Endodermal cell (in vitro differentiated cells): ENCODE data around the gene EHD4. TPM values are rescaled to one million over a fixed set of nuclear protein-coding genes. Genes with fewer than 3 reads are reported as not detected.

Experiments
- DNase-seq: peaks from one replicate; pipeline ENCODE4 v3.0.0-alpha.2; 2017
- H3K27ac ChIP-seq: 2 replicates; pipeline ENCODE4 v1.5.1; 2013; ENCODE audit warnings: mild to moderate bottlenecking, low read depth, low read length, moderate library complexity
- H3K27me3 ChIP-seq: 2 replicates; pipeline ENCODE4 v1.6.1; 2013; ENCODE audit warnings: mild to moderate bottlenecking, low read length, moderate library complexity; ENCODE audit not compliant: insufficient read depth, control insufficient read depth, poor library complexity, severe bottlenecking
- H3K36me3 ChIP-seq: 2 replicates; pipeline ENCODE4 v1.7.0; 2013; ENCODE audit warnings: mild to moderate bottlenecking, low read length, moderate library complexity; ENCODE audit not compliant: control insufficient read depth, insufficient read depth
- H3K4me1 ChIP-seq: one replicate; pipeline ENCODE4 v1.7.0; 2013; ENCODE audit warnings: low read length; ENCODE audit not compliant: control insufficient read depth, insufficient read depth
- H3K4me3 ChIP-seq: 2 replicates; pipeline ENCODE4 v1.5.1; 2013; ENCODE audit warnings: mild to moderate bottlenecking, low read length, moderate library complexity
- H3K9ac ChIP-seq: 2 replicates; pipeline ENCODE4 v1.6.1; 2013; ENCODE audit warnings: mild to moderate bottlenecking, low read length, moderate library complexity; ENCODE audit not compliant: poor library complexity, severe bottlenecking; ENCODE audit errors: extremely low read depth
- H3K9me3 ChIP-seq: 2 replicates; pipeline ENCODE4 v1.6.1; 2013; ENCODE audit warnings: mild to moderate bottlenecking, low read length, moderate library complexity; ENCODE audit not compliant: control insufficient read depth
- H3K27ac Mint-ChIP-seq: 2 replicates; pipeline ENCODE4 v1.8.0; 2020; ENCODE audit warnings: mixed read lengths
- H3K27me3 Mint-ChIP-seq: 2 replicates; pipeline ENCODE4 v1.8.0; 2021; ENCODE audit warnings: mild to moderate bottlenecking, mixed read lengths; ENCODE audit not compliant: insufficient read depth
- H3K36me3 Mint-ChIP-seq: 2 replicates; pipeline ENCODE4 v1.8.0; 2020; ENCODE audit warnings: low read depth, mixed read lengths
- H3K4me1 Mint-ChIP-seq: 2 replicates; pipeline ENCODE4 v1.8.0; 2020; ENCODE audit warnings: mixed read lengths
- H3K4me3 Mint-ChIP-seq: 2 replicates; pipeline ENCODE4 v1.8.0; 2020; ENCODE audit warnings: mild to moderate bottlenecking, moderate library complexity, mixed read lengths
- H3K9me3 Mint-ChIP-seq: 2 replicates; pipeline ENCODE4 v1.8.0; 2020; ENCODE audit warnings: mild to moderate bottlenecking, mixed read lengths
- WGBS, 2 experiments: methylation state at CpG; one replicate each; pipeline versions ENCODE4 v1.1.5 to v1.1.7; 2013; ENCODE audit warnings: missing lambda C conversion rate in 2 of 2, mixed read lengths in 1 of 2; ENCODE audit not compliant: insufficient coverage in 1 of 2, insufficient read length in 1 of 2; 5-methylcytosine and 5-hydroxymethylcytosine counted together
- total RNA-seq, 2 donors: library from RNA; stranded (reverse); fragmentation: NEBNext Ultra II Directional in 1 of 2; extraction: Animal tissue kit (Norgen Biotek cat#: 25700) in 1 of 2; gene quantifications; 2 replicates in 1 of 2; 3 replicates in 1 of 2; pipeline ENCODE4 v1.2.1, GENCODE V29; 2021
- TF ChIP-seq, protein P1 (sequence below): fragments of 200-600 bp; sonication (generic); conservative IDR thresholded peaks from 2 replicates; pipeline ENCODE4 v1.5.0; 2021; ENCODE audit warnings: antibody characterized with exemption, mild to moderate bottlenecking

Gene EHD4
- total RNA-seq, 2 donors from 2014 or later, result 16.9 to 17.3 TPM

DNA sequence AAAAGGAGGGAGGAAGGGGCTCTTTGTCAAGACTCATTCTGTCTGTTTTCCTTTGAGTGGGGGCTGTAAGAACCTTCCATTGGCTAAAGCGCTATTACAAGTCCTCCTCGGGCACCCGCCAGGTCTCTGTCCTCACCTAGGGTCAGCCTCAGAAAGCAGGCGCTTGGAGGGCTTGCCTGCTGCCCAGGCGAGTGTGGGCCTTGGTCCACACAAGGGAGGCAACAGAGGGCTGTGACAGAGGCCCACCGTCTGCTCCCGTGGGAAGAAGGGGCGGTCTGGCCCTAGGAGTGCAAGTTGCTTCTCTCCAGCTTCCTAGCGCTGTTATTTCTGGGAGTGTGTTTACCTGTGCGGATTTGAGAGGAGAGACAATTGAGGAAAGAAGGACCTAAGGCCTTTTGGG, 24.0 kb upstream of the EHD4 start:
- Mint-ChIP-seq H3K27ac (no peak overlapping the region), H3K4me3 (no peak overlapping the region)
- WGBS, 2 experiments, result 92 to 96% methylated on average over 8 to 10 of the region's 10 CpGs

DNA sequence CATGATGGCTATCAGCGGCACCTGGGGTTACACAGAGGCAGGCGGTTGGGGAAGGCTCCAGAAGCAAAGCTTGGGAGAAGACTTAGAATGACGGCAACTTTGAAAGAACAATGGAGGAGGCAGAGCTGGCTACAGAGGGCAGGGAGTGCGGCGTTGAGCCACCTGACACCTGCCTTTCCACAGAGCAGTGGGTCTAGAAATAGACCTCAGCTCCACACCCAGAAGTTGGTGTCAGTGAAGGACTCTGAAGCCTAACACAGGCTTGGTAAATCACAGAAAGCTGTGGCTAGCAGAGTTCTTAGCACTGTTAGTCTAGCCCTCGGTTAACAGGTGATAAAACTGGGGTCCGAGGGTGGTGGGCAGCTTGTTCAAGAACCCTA, 23.1 kb upstream of the EHD4 start:
- Histone ChIP-seq H3K4me1 (peaks cover 7% of the 10 kb centered on the region), H3K4me3 (no peak overlapping the region), H3K9me3 (no peaks in the 10 kb centered on the region), H3K27me3 (no peaks in the 10 kb centered on the region), H3K27ac (no peak overlapping the region), H3K9ac (no peak overlapping the region), H3K36me3 (no peaks in the 10 kb centered on the region)
- Mint-ChIP-seq H3K4me3 (no peak overlapping the region), H3K4me1 (peaks cover 10% of the 10 kb centered on the region), H3K27me3 (no peaks in the 10 kb centered on the region), H3K27ac (no peak overlapping the region), H3K9me3 (no peaks in the 10 kb centered on the region), H3K36me3 (no peaks in the 10 kb centered on the region)
- DNase-seq, result no peak
- TF ChIP-seq, protein P1, sequence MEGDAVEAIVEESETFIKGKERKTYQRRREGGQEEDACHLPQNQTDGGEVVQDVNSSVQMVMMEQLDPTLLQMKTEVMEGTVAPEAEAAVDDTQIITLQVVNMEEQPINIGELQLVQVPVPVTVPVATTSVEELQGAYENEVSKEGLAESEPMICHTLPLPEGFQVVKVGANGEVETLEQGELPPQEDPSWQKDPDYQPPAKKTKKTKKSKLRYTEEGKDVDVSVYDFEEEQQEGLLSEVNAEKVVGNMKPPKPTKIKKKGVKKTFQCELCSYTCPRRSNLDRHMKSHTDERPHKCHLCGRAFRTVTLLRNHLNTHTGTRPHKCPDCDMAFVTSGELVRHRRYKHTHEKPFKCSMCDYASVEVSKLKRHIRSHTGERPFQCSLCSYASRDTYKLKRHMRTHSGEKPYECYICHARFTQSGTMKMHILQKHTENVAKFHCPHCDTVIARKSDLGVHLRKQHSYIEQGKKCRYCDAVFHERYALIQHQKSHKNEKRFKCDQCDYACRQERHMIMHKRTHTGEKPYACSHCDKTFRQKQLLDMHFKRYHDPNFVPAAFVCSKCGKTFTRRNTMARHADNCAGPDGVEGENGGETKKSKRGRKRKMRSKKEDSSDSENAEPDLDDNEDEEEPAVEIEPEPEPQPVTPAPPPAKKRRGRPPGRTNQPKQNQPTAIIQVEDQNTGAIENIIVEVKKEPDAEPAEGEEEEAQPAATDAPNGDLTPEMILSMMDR, result no peak
- 84 to 92% methylated on average over 5 to 7 of the region's 7 CpGs for WGBS, 2 experiments

More for the DNA sequence above, 24.0 kb upstream of the EHD4 start:
- no peak overlapping the region for H3K27ac ChIP-seq
- Mint-ChIP-seq H3K27me3 (no peaks in the 10 kb centered on the region), H3K9me3 (no peaks in the 10 kb centered on the region), H3K36me3 (no peaks in the 10 kb centered on the region), H3K4me1 (peaks cover 10% of the 10 kb centered on the region)
- H3K9me3 ChIP-seq, result no peaks in the 10 kb centered on the region
- TF ChIP-seq, protein P1, result no peak
- DNase-seq, result no peak
- H3K4me3 ChIP-seq, result no peak overlapping the region
- peaks cover 7% of the 10 kb centered on the region for H3K4me1 ChIP-seq
- H3K9ac ChIP-seq, result no peak overlapping the region
- H3K27me3 ChIP-seq, result no peaks in the 10 kb centered on the region
- H3K36me3 ChIP-seq, result no peaks in the 10 kb centered on the region

DNA sequence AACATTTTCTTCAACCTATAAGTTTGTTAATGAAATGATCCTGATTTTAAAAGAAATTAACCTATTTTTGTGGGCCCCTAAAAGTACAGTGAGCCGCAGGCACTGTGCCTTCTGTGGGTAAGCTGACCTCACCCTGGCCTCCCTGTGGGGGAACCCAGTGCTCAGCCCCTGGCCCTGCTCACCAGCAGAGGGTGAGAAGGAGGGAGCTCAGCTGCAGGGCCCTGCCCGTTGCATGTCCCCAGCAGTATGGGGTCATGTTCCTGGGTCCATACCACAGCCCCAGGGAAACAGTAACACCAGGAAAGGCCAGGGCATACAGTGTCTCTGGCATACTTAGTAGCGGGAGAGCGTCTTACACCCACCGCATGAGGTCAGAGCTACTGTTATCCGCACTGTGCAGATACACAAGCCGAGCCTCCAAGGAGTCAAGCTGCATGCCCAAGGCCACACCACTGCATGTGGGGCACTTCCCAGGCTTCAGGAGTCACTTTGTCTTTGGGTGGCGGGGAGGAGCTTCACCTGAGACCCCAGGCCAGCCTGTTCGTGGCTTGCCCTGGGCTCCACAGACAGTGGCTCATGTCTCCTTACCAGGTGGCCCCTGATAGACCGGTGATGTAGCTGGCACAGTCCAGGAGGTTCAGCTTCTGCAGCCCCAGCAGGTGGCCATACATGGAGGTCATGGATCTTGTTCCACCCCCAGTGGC, 22.6 kb upstream of the EHD4 start:
- Mint-ChIP-seq H3K27me3 (no peaks in the 10 kb centered on the region), H3K27ac (no peak overlapping the region), H3K4me1 (peaks cover 12% of the 10 kb centered on the region), H3K9me3 (no peaks in the 10 kb centered on the region), H3K36me3 (no peaks in the 10 kb centered on the region), H3K4me3 (no peak overlapping the region)
- Histone ChIP-seq H3K4me3 (no peak overlapping the region), H3K36me3 (no peaks in the 10 kb centered on the region), H3K27ac (no peak overlapping the region), H3K9me3 (no peaks in the 10 kb centered on the region), H3K9ac (no peak overlapping the region), H3K27me3 (no peaks in the 10 kb centered on the region), H3K4me1 (peaks cover 7% of the 10 kb centered on the region)
- no peak for DNase-seq
- TF ChIP-seq, protein P1, result peak; percentile 36
- WGBS, 2 experiments, result 83 to 97% methylated on average over 8 to 10 of the region's 10 CpGs
